T-cell (primary cell): ENCODE results near the gene DTNBP1. TPM values are rescaled to one million over a fixed set of nuclear protein-coding genes. Genes with fewer than 3 reads are reported as not detected.
"Not testable (repeated sequence)": the region's sequence is repeated elsewhere in the genome, so short reads cannot be mapped to it uniquely, and the experiment has no call there.

ENCODE experiments used
- ATAC-seq, 4 experiments: fragments of 200-7000 bp in 3 of 4; fragments of 150-1000 bp in 1 of 4; cut with Tn5 transposase; replicated peaks in 1 of 4; 1 replicate in 3 of 4; 2 replicates in 1 of 4; pipeline ENCODE4 v1.10.0; 2021; ENCODE audit warnings: moderate library complexity in 3 of 4, mild to moderate bottlenecking in 2 of 4, moderate number of reproducible peaks in 1 of 4
- CTCF ChIA-PET, 2 donors: fragments of 300-600 bp; sonication (Branson Sonifier 250); formaldehyde crosslinking; loops; one replicate each; lab custom pipeline; 2022; ENCODE audit warnings: antibody characterized with exemption in 2 of 2; lab: Charles Lee
- POLR2A ChIA-PET, 2 donors: fragments of 300-600 bp; sonication (Branson Sonifier 250); formaldehyde crosslinking; loops; one replicate each; lab custom pipeline; 2022; ENCODE audit warnings: antibody characterized with exemption in 2 of 2; lab: Charles Lee
- DNase-seq, 35 experiments: peaks; one replicate each; pipeline versions ENCODE4 v3.0.0 to v3.0.0-alpha.2; 2013 to 2023
- H3K27ac ChIP-seq: one replicate; pipeline ENCODE4 v1.5.1; 2013; ENCODE audit warnings: low read length
- H3K27me3 ChIP-seq, 2 experiments: replicated peaks in 1 of 2; 1 replicate in 1 of 2; 2 replicates in 1 of 2; pipeline versions ENCODE4 v1.6.1 to v1.7.0; 2013; ENCODE audit warnings: low read length in 1 of 2, mixed read lengths in 1 of 2; ENCODE audit not compliant: control insufficient read depth in 2 of 2, insufficient read depth in 2 of 2; ENCODE audit errors: extremely low read depth in 1 of 2
- H3K36me3 ChIP-seq, 2 donors: 1 replicate in 1 of 2; 2 replicates in 1 of 2; pipeline versions ENCODE4 v1.6.1 to v1.7.0; 2013; ENCODE audit warnings: low read length in 1 of 2; ENCODE audit not compliant: control insufficient read depth in 2 of 2, insufficient read depth in 1 of 2; ENCODE audit errors: extremely low read depth in 1 of 2
- H3K4me1 ChIP-seq, 2 experiments: 1 replicate in 1 of 2; 2 replicates in 1 of 2; pipeline versions ENCODE4 v1.6.1 to v1.7.0; 2013; ENCODE audit warnings: low read length in 2 of 2, mixed read lengths in 1 of 2; ENCODE audit not compliant: insufficient read depth in 2 of 2, control insufficient read depth in 1 of 2; ENCODE audit errors: extremely low read depth in 1 of 2
- H3K4me3 ChIP-seq, 2 donors: 1 replicate in 1 of 2; 2 replicates in 1 of 2; pipeline versions ENCODE4 v1.5.1 to v1.7.0; 2013; ENCODE audit warnings: mild to moderate bottlenecking in 2 of 2, low read length in 1 of 2, moderate library complexity in 1 of 2; ENCODE audit not compliant: control insufficient read depth in 1 of 2; ENCODE audit errors: extremely low read depth in 1 of 2
- H3K9me3 ChIP-seq: 2 replicates; pipeline ENCODE4 v1.7.0; 2013
- H3K27ac Mint-ChIP-seq, 2 donors: one replicate each; pipeline ENCODE4 v1.8.0; 2020 to 2021; ENCODE audit warnings: mild to moderate bottlenecking in 2 of 2, mixed read lengths in 2 of 2
- H3K27me3 Mint-ChIP-seq, 2 donors: one replicate each; pipeline ENCODE4 v1.8.0; 2021 to 2022; ENCODE audit warnings: mixed read lengths in 2 of 2
- H3K36me3 Mint-ChIP-seq: one replicate; pipeline ENCODE4 v1.8.0; 2021; ENCODE audit warnings: mixed read lengths
- H3K4me1 Mint-ChIP-seq, 3 donors: one replicate each; pipeline ENCODE4 v1.8.0; 2020 to 2022; ENCODE audit warnings: mixed read lengths in 3 of 3, mild to moderate bottlenecking in 1 of 3
- H3K4me3 Mint-ChIP-seq, 3 donors: one replicate each; pipeline ENCODE4 v1.8.0; 2020 to 2022; ENCODE audit warnings: mild to moderate bottlenecking in 3 of 3, mixed read lengths in 3 of 3, moderate library complexity in 3 of 3
- H3K9me3 Mint-ChIP-seq, 3 donors: one replicate each; pipeline ENCODE4 v1.8.0; 2020 to 2022; ENCODE audit warnings: mixed read lengths in 3 of 3
- WGBS: methylation state at CpG from one replicate; pipeline ENCODE4 v1.1.5; 2013; ENCODE audit warnings: missing lambda C conversion rate; ENCODE audit not compliant: insufficient coverage; 5-methylcytosine and 5-hydroxymethylcytosine counted together
- total RNA-seq, 35 experiments: library from RNA in 6 of 35; stranded (reverse) in 6 of 35; fragments of 120-200 nt in 1 of 35; gene quantifications; one replicate each; pipeline versions ENCODE4 v1.2.1 to v1.2.4 and lab custom pipeline; 2013 to 2026

The DTNBP1 gene
- total RNA-seq, 5 donors from 2014 or later (not counting 1 experiment from before 2014, with no cell fraction given) = 18.7 to 25.4 (median 19.9) TPM

GRCh38 chr6:15653581-15653980, 9.2 kb downstream of the DTNBP1 start:
- no peaks in the 10 kb centered on the region for H3K4me1 ChIP-seq
- Mint-ChIP-seq H3K27me3 (no peaks in the 10 kb centered on the region), H3K4me1 (peaks cover 35 to 45% (median 42%) of the 10 kb centered on the region in 3 donors), H3K9me3 (peaks cover 0 to 9% (median 4%) of the 10 kb centered on the region in 3 donors), H3K27ac (no peak overlapping the region), H3K36me3 (peaks cover 24% of the 10 kb centered on the region), H3K4me3 (no peak overlapping the region)
- H3K27ac ChIP-seq = no peak overlapping the region
- peaks cover 0 to 5% of the 10 kb centered on the region in 2 donors for H3K36me3 ChIP-seq
- H3K4me3 ChIP-seq = no peak overlapping the region
- ATAC-seq = no peak
- CTCF ChIA-PET = no interaction called here
- H3K27me3 ChIP-seq = no peaks in the 10 kb centered on the region
- H3K9me3 ChIP-seq = no peaks in the 10 kb centered on the region
- no peak for DNase-seq
- POLR2A ChIA-PET = no interaction called here

- Mint-ChIP-seq H3K36me3 (peaks cover 59% of the 10 kb centered on the region), H3K9me3 (peaks cover 9 to 40% (median 16%) of the 10 kb centered on the region in 3 donors), H3K4me1 (peaks cover 19 to 39% (median 36%) of the 10 kb centered on the region in 3 donors)
- H3K27me3 Mint-ChIP-seq, H3K4me3 Mint-ChIP-seq, DNase-seq, H3K4me1 ChIP-seq, H3K36me3 ChIP-seq, H3K27ac Mint-ChIP-seq, H3K27ac ChIP-seq, H3K9me3 ChIP-seq, CTCF ChIA-PET, POLR2A ChIA-PET, H3K4me3 ChIP-seq, H3K27me3 ChIP-seq, ATAC-seq: not testable (repeated sequence)
- 94% methylated on average over 7 of the region's 7 CpGs for WGBS
Observed at GRCh38 chr6:15650004-15650559, 12.7 kb downstream of the DTNBP1 start.

DNA sequence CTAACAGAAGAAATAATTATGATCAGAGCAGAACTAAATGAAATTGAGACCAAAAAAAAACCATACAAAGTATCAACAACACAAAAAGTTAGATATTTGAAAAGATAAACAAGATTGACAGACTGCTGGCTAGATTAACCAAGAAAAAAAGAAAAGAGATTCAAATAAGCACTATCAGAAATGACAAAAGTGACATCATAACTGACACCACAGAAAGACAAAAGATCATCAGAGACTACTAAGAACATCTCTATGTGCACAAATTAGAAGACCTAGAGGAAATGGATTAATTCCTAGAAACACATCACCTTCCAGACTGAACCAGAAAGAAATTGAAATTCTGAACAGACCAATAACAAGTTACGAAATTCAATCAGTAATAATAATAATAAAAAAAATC, 17.9 kb downstream of the DTNBP1 start:
- H3K9me3 Mint-ChIP-seq = peaks cover 15 to 59% (median 32%) of the 10 kb centered on the region in 3 donors
- WGBS = no CpG with 5 or more reads among the region's 1 CpG

GRCh38 chr6:15643542-15643941, 19.3 kb downstream of the DTNBP1 start:
- ChIA-PET CTCF (interaction anchor here in 1 of 2 donors (1.2 kb wide), 1 partner anchor 19 kb away, joined by 3 read pairs; no protein-coding TSS in a partner anchor), POLR2A (no interaction called here)
- Histone ChIP-seq H3K27me3 (no peaks in the 10 kb centered on the region), H3K4me1 (no peaks in the 10 kb centered on the region), H3K36me3 (peaks cover 5 to 9% of the 10 kb centered on the region in 2 donors), H3K9me3 (peaks cover 7% of the 10 kb centered on the region), H3K4me3 (no peak overlapping the region), H3K27ac (no peak overlapping the region)
- Mint-ChIP-seq H3K27me3 (no peaks in the 10 kb centered on the region), H3K4me3 (no peak overlapping the region), H3K9me3 (peaks cover 11 to 50% (median 32%) of the 10 kb centered on the region in 3 donors), H3K36me3 (peaks cover 91% of the 10 kb centered on the region), H3K4me1 (peaks cover 22 to 31% (median 26%) of the 10 kb centered on the region in 3 donors), H3K27ac (no peak overlapping the region)
- no peak for DNase-seq
- no peak for ATAC-seq
- WGBS = 100% methylated on average over 1 of the region's 2 CpGs

More for the DNA sequence above, 17.9 kb downstream of the DTNBP1 start:
- H3K4me1 Mint-ChIP-seq = peaks cover 24 to 31% (median 28%) of the 10 kb centered on the region in 3 donors
- ATAC-seq (no peak), DNase-seq (no peak)
- CTCF ChIA-PET = no interaction called here
- Histone ChIP-seq H3K9me3 (peaks cover 7% of the 10 kb centered on the region), H3K4me1 (no peaks in the 10 kb centered on the region), H3K36me3 (peaks cover 9% of the 10 kb centered on the region in 2 donors), H3K4me3 (no peak overlapping the region), H3K27me3 (no peaks in the 10 kb centered on the region), H3K27ac (no peak overlapping the region)
- no peak overlapping the region for H3K4me3 Mint-ChIP-seq
- no peaks in the 10 kb centered on the region for H3K27me3 Mint-ChIP-seq
- POLR2A ChIA-PET = no interaction called here
- peaks cover 96% of the 10 kb centered on the region for H3K36me3 Mint-ChIP-seq
- H3K27ac Mint-ChIP-seq = peak overlapping the region in 1 of 2 donors; percentile 13

- Mint-ChIP-seq H3K4me3 (no peak overlapping the region), H3K4me1 (peaks cover 16 to 31% (median 26%) of the 10 kb centered on the region in 3 donors), H3K36me3 (peaks cover 85% of the 10 kb centered on the region), H3K9me3 (peaks cover 11 to 40% (median 23%) of the 10 kb centered on the region in 3 donors), H3K27me3 (no peaks in the 10 kb centered on the region), H3K27ac (no peak overlapping the region)
- ATAC-seq (no peak), DNase-seq (no peak)
- Histone ChIP-seq H3K4me1 (no peaks in the 10 kb centered on the region), H3K9me3 (peaks cover 7% of the 10 kb centered on the region), H3K27ac (no peak overlapping the region), H3K4me3 (no peak overlapping the region), H3K27me3 (no peaks in the 10 kb centered on the region), H3K36me3 (peaks cover 8 to 9% of the 10 kb centered on the region in 2 donors)
- ChIA-PET POLR2A (no interaction called here), CTCF (interaction anchor here in 1 of 2 donors (0.7 kb wide), 1 partner anchor 47 kb away, joined by 3 read pairs; no protein-coding TSS in a partner anchor)
- WGBS = 84% methylated on average over 3 of the region's 4 CpGs
Observed at GRCh38 chr6:15642276-15642675, 20.6 kb downstream of the DTNBP1 start.

- no peak for DNase-seq
- Histone ChIP-seq H3K36me3 (peaks cover 9 to 18% of the 10 kb centered on the region in 2 donors), H3K27me3 (no peaks in the 10 kb centered on the region), H3K9me3 (peaks cover 3% of the 10 kb centered on the region), H3K4me3 (no peak overlapping the region), H3K4me1 (no peaks in the 10 kb centered on the region), H3K27ac (no peak overlapping the region)
- Mint-ChIP-seq H3K4me1 (peaks cover 7 to 33% (median 8%) of the 10 kb centered on the region in 3 donors), H3K4me3 (no peak overlapping the region), H3K27me3 (no peaks in the 10 kb centered on the region), H3K9me3 (peaks cover 2 to 3% (median 2%) of the 10 kb centered on the region in 3 donors), H3K27ac (no peak overlapping the region), H3K36me3 (peaks cover 77% of the 10 kb centered on the region)
- POLR2A ChIA-PET = no interaction called here
- ATAC-seq = no peak
- CTCF ChIA-PET = no interaction called here
Observed at GRCh38 chr6:15638373-15638772, 24.5 kb downstream of the DTNBP1 start.
